ENCODE results near the gene TBX2.

Gene TBX2

DNA sequence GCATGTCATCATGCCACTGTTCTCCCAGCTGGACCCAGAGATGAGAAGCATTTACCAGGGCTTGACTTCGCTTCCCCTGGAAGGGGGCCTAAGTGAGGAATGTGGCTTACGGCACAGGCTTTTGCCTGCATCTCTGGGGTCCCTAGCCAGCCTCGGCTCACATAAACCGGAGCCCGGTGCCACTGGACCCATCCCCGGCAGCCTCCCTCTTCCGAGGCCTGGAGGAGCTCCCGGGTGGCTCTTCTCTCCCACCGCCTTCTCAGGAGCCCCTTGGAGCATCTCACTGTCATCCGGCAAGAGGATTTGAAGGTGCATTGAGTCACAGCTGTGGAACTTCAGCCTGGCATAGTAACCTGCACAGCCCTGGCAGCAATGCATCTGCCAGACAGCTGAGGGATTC lies 29.9 kb upstream of the TBX2 start:
- DNase-seq, result no peak

DNA sequence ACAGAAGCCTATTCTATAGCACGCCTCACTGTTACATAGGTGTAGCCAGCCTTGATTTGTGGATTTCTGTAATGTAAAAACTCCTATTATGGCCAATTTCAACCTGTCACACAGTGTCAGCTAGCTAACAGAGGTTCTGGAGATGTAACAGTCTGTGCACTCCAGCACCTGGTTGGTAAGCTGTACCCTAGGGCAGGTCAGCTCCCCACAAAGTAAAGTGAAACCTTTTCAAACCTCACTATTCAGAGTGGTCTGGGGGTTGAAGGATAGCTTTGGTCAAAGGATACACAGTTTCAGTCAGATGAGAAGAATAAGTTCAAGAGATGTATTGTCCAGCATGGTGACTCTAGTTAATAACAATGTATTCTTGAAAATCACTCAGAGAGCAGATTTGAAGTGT lies 28.5 kb upstream of the TBX2 start:
- no peak for DNase-seq

DNA sequence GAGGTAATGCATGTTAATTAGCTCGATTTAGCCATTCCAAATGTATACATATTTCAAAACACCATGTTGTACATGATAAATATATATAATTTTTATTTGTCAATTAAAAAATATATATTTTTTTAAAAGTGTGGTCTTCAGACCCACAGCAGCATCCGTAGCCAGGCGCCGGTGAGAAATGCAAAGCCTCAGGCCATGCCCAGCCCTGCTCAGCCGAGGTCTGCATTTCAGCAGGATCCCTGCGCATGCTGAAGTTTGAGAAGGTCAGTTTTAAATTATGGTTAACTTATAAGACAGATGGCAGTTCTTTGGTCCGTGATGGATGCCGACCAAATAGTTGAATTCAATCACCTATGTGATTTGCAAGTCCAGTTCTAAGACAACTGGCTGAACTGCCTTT lies 28.0 kb upstream of the TBX2 start:
- DNase-seq, result no peak

DNA sequence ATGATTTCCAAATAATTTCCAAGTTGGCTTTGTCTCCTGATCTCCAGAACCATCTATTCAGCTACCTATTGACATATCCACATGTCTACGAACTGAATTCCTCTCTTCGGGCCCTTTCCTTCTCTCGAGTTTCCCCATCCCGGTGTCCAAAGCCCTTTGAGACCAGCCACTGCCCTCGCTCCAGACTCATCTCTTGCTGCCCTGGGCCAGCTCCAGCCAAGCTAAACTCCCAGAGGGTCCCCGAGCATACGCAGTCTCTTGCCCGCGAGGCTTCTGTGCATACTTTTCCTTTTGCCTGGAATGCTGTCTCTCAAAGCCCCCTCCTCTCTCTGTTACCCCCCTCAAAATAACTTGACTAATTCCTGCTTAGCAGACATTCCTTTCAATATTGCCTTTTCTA lies 27.2 kb upstream of the TBX2 start:
- no peak for DNase-seq

DNA sequence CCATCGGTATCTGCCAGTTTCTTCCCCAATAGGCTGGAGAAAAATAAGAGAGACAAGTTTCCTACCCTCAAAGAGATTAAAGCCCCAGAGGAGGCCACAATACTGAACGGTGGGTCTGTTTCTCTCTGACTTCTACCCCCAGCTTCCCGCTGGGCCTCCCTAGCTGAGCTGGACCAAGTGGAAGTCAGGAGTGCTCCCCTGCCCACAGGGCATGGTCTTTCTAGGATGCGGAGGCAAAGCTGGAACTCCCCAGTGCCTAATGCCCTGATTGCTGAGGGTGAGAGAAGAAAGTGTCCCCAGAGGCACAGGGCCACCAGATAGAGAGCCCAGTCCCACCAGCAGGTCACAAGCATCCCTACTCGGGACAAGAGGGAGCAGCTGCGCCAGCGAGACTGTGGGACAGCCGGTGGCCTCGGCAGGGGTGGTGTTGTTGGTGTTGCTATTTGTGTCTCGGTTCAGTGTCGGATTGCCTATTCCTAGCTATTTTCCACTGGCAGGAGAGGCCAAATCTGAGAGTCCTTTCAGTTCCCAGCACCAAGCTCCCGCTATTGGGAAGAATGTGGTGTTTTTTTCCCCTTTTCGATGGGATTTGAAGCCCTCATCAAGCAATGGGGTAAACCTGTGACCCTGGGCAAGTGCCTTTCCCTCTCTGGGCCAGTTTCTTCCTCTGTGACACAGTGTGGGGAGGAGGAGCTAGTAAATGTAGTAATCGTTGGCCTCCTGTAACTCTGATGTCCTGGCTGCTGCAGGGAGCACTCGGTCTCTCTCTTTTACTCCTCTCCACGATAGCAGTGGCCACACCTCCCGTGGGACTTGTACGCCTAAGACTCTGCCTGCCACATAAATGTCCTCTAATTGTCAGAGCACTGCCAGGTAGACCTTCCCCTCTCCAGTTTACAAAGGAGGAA lies 22.5 kb upstream of the TBX2 start:
- DNase-seq, result no peak

DNA sequence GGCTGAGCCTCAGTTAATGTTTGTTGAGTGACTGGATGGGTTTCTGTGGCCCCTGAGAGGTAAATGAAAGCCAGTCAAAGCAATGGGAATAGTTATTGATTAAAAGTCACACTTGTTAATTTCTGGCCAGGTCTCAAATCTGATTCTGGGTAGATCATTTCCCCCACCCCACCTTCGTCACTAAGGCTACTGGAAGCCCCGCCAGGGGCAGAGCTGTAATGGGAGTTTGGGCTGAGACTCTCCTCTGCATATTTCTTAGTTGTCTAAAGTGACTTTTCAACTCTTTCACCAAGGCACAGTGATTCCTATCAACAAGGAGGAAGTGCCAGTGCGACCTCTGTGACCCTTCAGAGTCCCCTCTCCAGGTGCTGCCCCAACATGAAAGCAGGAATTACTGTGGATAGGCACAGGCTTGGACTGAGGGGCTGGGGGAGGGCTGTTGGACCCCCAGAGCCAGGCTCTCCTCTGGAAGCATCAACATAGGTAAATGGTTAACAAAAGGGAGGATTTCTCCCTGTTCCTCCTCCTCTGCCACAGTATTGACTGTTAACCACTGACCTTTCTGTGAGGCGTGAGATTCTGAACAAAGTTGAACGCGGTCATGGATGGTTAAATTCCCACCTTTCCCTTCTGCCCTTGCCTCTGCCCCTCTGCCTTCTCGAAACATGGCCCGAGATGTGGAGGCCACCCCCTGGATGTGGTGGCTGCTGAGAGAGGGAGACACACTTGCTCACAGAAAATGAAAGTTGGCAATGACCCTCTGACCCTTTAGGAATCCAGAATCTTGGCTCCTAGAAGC lies 20.8 kb upstream of the TBX2 start:
- DNase-seq, result no peak

DNA sequence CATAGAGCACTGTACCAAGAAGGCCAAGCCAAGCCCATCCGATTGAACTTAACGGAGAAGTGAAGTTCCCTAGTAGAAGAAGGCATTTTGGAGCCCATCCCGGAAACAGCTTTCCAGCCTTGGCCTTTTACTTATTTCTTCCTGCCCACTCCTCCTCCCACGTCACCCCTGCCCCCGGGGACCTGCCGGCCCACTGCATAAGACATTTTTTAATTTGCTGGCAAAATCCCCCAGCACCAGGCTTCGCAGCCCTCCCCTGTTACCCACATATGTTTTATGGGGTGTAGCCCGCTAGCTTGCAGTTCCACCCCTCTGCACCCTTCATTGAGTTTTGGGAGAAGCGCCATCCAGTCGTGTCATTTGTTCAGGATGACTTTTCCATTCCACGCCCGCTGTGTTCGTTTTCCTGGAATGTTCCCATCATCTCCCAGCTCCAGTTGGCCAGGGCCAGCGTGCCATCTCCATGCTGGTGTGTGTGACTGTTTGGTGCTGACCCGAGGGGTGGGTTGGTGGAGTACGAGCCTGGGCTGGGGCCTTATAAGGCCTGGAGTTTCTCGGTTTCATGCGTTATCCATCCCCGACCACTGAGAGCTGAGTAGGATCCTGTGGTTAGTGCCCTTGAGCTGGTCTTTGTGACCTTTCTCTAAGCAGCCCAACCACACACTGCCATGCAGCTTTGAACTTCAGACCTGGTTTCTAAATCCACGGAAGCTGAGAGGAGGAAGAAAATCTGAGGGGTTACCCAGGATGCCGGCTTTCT lies 20.0 kb upstream of the TBX2 start:
- DNase-seq, result no peak

DNA sequence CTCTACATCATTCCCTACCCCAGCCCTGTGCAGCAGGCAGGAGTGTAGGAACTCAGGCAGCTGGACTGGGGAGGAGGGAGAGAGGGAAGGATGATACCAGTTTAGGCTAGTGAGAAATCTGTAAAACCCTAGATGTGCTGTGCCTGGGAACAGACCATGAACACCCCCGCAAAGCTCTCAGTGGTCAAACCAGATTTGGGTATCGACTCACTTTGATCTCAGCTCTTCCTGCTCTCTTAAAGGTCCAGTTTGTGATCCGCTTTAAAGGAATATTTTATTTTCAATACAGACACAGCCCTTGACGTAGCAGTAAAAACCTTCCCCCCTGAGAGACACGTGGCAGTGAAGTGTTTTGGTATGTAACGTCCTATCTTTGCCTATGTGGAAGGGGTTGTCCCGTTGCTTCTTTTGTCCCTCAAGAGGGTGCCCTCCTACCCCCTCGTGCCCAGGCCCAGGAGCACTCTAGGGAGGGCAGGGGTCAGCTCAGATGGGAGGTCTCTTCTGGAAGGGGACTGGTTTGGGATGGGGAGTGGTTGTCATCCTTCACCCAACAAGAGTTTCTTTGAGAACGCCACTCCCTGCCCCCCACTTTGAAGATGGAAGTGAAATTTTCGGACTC lies 19.3 kb upstream of the TBX2 start:
- DNase-seq, result no peak

DNA sequence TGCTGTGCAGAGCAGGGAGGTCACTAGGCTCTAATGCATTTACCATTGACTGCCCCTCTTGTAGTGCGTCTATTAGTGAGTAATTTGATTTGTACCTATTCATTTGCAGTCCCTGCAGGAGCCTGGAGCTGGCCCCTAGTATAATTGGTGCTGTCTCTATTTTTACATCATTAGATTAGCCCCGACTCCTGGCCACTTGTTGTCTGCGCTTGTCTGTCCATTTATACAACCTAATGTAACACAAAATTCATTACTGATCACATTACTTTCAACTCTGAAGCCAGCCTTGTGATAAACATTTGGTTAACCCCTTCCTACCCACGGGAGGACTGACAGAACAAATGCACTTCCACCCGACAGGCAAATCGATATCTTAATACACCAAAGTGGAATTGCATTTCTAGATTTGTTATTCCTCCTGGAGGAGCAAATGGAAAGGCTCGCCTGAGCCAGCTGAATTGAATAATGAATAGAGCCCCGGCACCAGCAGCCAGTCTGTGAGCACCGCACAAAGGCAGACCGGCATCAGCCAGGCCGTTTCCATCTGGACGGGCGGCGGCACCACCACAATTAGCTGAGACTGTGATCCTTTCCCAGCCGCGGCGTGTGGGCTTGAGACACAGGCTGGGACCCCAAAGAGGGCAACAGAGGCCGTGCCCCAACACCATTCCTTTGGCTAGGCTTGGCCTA lies 18.7 kb upstream of the TBX2 start:
- no peak for DNase-seq

DNA sequence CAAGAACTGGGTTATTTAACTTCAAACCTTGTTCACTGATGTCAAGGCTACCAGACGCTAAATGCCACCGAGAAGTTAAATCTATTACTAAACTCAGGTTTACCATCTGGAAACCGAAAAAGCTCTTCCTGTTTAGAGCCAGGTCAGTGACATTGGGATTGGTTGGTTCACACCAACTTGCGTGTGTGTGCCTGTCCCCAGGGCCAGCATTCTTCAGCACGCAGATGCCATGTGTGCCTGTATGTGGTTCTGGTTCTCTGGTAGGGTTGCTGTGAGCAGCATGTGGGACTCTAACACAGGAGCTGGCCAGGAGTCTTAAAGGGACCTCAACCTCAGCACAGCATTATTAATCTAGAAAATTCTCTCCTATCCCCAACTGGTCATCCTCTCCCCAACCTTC lies 18.1 kb upstream of the TBX2 start:
- no peak for DNase-seq

DNA sequence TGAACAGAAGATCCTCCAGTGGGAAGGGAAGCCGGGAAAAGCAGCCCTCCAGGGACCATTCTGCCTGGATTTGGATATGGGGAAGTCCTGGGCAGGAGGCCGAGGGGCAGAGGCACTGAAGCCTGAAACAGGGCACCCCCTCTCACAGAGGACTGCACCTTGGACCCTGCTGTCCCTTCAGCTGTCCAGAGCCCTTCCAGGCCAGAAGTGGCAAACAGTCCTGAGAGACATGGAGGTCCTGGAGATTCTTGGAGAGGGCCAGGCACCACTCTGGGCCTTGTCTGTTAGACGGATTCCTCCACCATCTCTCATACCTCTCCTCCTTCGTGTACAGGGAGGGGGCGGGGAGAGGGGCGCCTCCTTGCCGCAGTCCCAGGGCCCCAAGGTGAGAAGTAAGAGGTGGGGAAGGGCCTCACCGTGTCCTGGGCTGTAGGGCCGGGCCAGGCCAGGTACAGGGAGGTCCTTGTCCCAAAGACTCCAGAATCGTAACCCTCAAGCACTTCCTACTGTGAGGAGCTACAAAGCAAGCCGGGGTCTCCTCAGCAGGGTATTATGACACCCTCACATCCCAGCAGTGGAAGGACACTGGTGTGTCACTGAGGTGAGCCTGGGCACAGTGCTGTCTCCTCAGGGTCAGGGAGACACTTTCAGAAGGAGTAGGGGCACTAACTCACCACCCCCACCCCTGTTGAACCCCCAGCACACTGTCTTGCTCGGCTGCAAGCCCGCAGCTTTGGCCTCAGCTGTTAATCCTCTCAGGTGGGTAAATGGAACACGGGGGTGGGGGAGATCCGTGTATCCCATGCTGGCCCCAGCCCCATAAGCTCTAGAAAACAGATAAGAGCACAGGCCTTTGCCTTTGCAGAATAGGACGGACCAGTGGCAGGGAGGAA lies 16.6 kb upstream of the TBX2 start:
- DNase-seq, result no peak

DNA sequence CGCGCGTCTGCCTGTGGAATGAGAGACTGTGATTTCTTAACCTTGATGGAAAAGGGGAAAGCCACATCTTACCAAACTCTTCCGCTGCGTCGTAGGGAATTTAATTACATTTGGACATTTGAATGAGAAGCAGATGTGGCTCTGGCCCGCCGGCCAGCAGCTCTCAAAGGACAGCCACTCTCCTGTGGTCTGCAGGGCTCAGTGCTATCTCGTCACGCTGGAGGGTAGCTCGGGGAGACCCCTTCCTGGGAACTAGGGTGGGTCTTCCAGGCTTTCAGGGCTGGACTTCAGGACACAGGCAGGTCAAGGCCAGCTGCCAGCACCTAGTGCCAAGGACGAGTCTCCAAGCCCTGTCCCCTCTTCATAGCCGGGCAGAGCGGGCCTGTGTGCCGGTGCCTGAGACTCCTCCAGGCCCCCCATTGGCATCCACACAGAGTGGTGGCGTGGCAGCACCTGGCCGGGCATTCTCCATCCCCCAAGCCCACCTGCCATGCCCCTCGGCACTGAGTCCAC lies 15.9 kb upstream of the TBX2 start:
- DNase-seq, result no peak

DNA sequence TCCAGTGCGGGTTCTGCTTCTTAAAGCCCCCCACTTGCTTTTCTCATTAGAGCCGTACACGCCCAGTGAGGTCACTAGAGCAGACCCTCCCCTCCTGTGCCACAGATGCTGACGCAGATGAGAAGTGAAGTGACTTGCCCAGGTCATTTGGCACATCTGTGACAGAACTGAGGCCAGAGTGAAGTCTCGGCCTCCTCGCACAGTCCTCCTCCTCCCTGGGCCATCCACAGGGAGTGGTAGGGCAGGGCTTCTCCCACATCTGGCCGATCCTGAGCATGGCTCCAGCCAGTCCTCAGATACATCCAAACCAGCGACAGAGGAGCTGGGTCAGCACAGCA lies 15.3 kb upstream of the TBX2 start:
- no peak for DNase-seq

DNA sequence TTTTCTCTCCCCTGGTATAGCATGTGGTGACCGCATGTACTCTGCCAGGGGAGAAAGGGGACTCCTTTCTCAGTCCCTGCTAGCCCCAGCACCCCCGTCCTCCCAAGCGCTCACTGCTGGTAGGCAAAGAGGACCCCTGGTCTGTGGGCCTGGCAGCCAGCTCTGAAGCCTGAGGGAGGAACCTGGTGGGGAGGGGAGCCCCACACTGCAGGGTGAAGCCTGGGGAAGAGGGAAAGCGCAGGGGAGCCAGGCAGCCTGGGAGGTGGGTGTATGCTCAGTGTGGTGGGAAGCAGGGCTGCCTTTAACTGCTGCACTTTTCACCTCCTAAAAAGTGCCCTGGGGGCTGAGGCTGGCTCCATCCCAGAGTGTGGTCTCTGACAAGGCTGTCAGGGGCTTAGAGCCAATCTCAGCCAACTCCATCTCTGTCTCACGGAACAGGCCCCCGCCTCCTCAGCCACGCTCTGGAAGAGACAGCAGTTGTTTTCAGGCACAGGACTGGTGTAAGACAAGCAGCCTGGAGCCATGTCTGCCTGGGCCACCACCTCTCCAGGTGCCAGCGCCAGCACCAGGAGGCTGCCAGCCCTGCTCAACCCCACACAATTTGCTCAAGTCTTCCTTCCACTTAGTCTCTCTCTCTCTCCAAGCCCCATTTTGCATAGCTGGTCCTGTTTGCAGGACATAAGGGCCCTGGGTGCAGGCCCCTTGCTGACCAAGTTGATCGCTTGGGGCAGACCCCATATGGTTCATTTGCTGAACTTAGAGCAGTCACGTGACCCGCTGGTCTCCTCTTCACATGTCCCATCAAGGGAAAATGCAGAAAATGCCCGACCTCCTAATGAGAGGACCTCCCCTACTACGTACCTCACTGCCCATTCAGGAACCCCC lies 14.7 kb upstream of the TBX2 start:
- no peak for DNase-seq

DNA sequence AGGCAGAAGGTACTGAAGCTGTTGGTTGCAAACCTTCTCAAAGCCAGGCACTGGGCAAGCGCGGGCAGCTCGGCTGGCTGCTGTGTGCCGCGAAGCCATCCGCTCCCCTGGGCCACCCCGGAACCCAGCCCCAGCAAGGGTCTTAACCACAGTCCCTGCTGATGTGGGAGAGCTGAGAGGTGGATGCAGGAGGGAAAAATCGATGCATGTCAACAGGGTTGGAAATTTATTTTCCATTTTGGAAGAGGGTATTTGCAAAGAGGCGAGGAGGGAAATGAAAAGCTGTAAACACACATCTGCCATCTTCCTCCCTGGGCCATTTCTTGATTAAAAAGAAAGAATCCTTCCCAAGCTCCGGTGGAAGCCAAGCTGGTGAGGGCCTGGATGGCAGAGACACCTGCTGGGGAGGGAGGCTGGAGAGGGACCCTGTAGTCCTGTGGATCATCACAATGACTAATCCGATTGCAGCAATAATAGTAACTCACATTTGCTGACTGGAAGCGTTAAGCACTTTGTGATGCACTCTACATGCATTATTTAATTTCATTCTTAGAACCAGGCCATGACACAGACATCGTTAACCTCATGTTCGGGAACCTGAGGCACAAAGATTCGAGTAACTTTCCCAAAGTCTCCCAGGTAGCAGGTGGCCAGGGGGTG lies 13.9 kb upstream of the TBX2 start:
- no peak for DNase-seq

DNA sequence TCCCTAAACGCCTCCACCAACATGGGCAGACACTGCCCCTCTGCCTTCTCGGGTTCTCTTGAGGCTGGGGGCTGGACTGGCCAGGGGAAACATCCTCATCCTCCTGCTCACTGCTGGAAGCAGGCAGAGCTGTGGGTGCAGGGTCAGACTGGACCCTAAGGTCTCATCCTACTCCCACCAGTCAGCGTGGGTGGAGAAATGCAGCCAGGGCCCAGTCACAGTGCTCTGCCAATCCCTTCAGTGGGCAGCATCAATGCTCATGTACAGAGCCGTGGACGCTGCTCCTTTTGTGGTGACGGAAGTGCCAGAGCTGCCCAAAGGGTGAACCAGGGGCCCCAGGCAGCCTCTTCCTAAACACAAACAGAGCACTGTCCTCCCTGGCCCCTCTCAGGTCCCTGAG lies 13.4 kb upstream of the TBX2 start:
- no peak for DNase-seq

DNA sequence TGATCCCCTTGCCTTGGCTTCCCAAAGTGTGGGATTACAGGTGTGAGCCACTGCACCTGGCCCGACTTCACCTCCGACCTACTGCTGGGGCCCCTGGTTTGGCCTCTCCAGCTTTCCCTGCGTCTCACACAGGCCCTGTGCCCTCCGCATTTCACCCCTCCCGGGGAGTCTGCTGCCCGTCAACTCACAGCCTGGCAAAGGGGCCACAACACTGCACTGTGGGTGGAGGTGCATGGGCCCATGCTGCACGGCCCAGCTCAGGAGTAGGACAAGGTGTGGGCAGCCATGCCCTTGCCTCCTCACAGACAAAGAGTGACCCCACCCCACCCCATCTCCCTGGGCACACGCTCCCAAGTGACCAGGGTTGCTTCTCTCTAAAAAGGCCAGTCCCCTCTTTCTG lies 12.6 kb upstream of the TBX2 start:
- no peak for DNase-seq

DNA sequence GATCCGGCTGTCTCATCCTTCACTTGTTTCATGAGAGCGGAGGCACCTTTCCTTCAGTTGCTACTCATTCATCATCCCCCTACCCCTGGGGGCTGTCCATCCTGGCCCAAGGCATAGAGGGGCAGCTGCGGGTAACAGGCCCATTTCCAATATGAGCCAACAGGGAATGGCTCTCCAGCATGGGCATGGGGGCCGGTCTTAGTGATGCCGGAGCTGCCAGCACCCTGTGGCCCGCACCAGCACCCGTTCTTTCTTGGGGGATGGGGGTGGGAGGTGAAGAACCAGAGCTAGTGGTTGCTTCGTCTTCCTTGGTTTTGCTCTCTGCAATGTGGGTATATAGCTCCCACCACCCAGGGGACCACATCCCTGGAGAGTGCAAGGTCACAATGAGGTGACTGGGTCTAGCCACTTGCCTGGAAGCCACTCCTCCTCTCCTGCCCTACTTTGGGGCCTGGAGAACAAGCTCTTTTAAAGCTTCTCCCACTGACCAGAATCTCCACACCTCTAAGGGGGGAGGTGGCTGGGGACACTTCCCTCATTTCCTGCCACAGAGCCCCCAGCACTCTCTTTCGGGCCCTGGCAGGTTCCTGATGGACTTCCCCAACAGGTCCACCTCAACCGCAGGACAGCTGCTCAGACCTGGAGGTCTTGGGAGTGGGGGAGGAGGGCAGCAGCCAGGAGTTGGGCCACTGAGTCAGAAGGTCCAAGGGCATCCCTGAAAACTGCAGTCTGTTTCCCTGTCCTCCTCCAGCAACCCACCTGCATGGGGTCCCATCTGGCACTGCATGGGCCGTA lies 11.9 kb upstream of the TBX2 start:
- no peak for DNase-seq

Data from NCI-H2081 treated with DMSO at 0.1 percent for 48 hours (cell line).